Measurements from ENCODE around the gene MOGAT1. TPM values are rescaled to one million over a fixed set of nuclear protein-coding genes. Genes with fewer than 3 reads are reported as not detected.

MOGAT1 gene
- total and polyA plus RNA-seq, 2 of the 8 experiments (the other 6 are each of a cell fraction or from before 2014, with no cell fraction given), result 0.11 to 0.67 TPM

- 85% methylated on average over 3 of the region's 5 CpGs; no CpG with 5 or more reads in 1 of the 2 experiments for whole genome bisulfite sequencing, 2 experiments (ENCODE audit: extremely low coverage in 1 of 2, insufficient coverage in 1 of 2, insufficient read length in 1 of 2, insufficient replicate concordance in 2 of 2, low coverage in 1 of 2, low lambda C conversion rate in 2 of 2, missing lambda C conversion rate in 1 of 2)
- FAIRE-seq, result no peak
- TF ChIP-seq FOSL1 (IDR thresholded peaks at IDR 0.05; ENCODE audit: insufficient read depth, low read depth, low read length) (no peak), JUND (IDR thresholded peaks at IDR 0.05; ENCODE audit: low read length) (no peak), KDM5A (IDR thresholded peaks at IDR 0.05; ENCODE audit: low read length) (no peak), TEAD4 (IDR thresholded peaks at IDR 0.05; ENCODE audit: low read depth, low read length) (no peak), YY1 (IDR thresholded peaks at IDR 0.05; ENCODE audit: low read depth, low read length) (no peak)
These were observed 30.3 kb downstream of the MOGAT1 start for GRCh38 chr2:222701721-222702131.

More at GRCh38 chr2:222701721-222702131, 30.3 kb downstream of the MOGAT1 start:
- no peak overlapping the region for H4K91ac ChIP-seq (replicated peaks; ENCODE audit: insufficient read length, low read length)
- no peak overlapping the region for H2BK12ac ChIP-seq (ENCODE audit: low read depth, low read length)
- H3K4ac ChIP-seq (replicated peaks; ENCODE audit: insufficient read length, low read depth, low read length), result no peak overlapping the region
- no peak overlapping the region for H2BK15ac ChIP-seq (ENCODE audit: low read length)
- ChIA-PET CTCF (ENCODE audit: partially characterized antibody) (interaction anchor here (12.1 kb wide), 1 partner anchor 14 kb away, joined by 124 read pairs; no protein-coding TSS in a partner anchor), POLR2A (ENCODE audit: partially characterized antibody) (no interaction called here)
- H4K5ac ChIP-seq (ENCODE audit: insufficient read length, low read depth, low read length), result no peak overlapping the region
- H2AK5ac ChIP-seq (ENCODE audit: low read depth, low read length), result no peak overlapping the region
- H3K27ac ChIP-seq (ENCODE audit: low read depth, low read length), result no peak overlapping the region
- no peak overlapping the region for H3K23ac ChIP-seq (ENCODE audit: insufficient read length)
- 0 out of 4 replicates have a peak, but pooled peaks cover 0 to 4% of the 10 kb centered on the region in 2 experiments for H3K9me3 ChIP-seq (ENCODE audit: insufficient read depth in 2 of 2, low read depth in 1 of 2, low read length in 1 of 2)
- H3K14ac ChIP-seq (ENCODE audit: insufficient read length), result no peak overlapping the region
- H3K79me1 ChIP-seq (ENCODE audit: low read depth, low read length), result no peaks in the 10 kb centered on the region
- no peak overlapping the region for H3K18ac ChIP-seq (ENCODE audit: extremely low read depth, low read length)
- H2BK20ac ChIP-seq (ENCODE audit: low read length), result no peak overlapping the region
- H3K36me3 ChIP-seq (ENCODE audit: control insufficient read depth in 2 of 4, insufficient read depth in 4 of 4, low read length in 3 of 4), result no peaks in the 10 kb centered on the region
- no peak overlapping the region; the same call in 1 of the 2 replicates for H4K8ac ChIP-seq (ENCODE audit: extremely low read depth, insufficient read depth, low read length)
- no peak overlapping the region for H2AFZ ChIP-seq (ENCODE audit: low read length)
- H3K4me3 ChIP-seq (ENCODE audit: extremely low read depth in 1 of 4, insufficient read depth in 2 of 4, low read depth in 3 of 4, low read length in 4 of 4), result no peak overlapping the region
- no peak overlapping the region for H3K9ac ChIP-seq (replicated peaks in 1 of 4; ENCODE audit: extremely low read depth in 1 of 4, low read depth in 3 of 4, low read length in 3 of 4)
- H3K56ac ChIP-seq (replicated peaks; ENCODE audit: insufficient read length, low read depth, low read length), result no peak overlapping the region
- no peaks in the 10 kb centered on the region for H3K79me2 ChIP-seq (ENCODE audit: control insufficient read depth in 1 of 2, insufficient read depth in 2 of 2, low read length in 2 of 2)
- no peaks in the 10 kb centered on the region; a peak in 1 of 7 replicates for H3K4me1 ChIP-seq (replicated peaks in 1 of 4; ENCODE audit: control insufficient read depth in 3 of 4, insufficient read depth in 4 of 4, low read length in 3 of 4)
- H3K27me3 ChIP-seq (replicated peaks in 1 of 4; ENCODE audit: control insufficient read depth in 3 of 4, extremely low read depth in 1 of 4, insufficient read depth in 3 of 4, low read length in 3 of 4), result no peaks in the 10 kb centered on the region
- no peak overlapping the region for H2BK120ac ChIP-seq (replicated peaks; ENCODE audit: low read depth, low read length)
- H3K4me2 ChIP-seq (ENCODE audit: insufficient read depth in 1 of 2, low read depth in 2 of 2, low read length in 2 of 2), result no peak overlapping the region
- no peaks in the 10 kb centered on the region for H4K20me1 ChIP-seq (replicated peaks in 1 of 2; ENCODE audit: control insufficient read depth in 1 of 2, insufficient read depth in 2 of 2, low read length in 2 of 2)
- no peak overlapping the region for H2BK5ac ChIP-seq (ENCODE audit: low read depth, low read length)
- DNase-seq (ENCODE audit: low read depth in 1 of 2, low spot score in 2 of 2), result no peak
- H3K23me2 ChIP-seq (ENCODE audit: low read depth, low read length), result no peaks in the 10 kb centered on the region
